B cell (primary cell): ENCODE results near the gene MYO1B. TPM values are rescaled to one million over a fixed set of nuclear protein-coding genes. Genes with fewer than 3 reads are reported as not detected.
"Not testable (repeated sequence)": the region's sequence is repeated elsewhere in the genome, so short reads cannot be mapped to it uniquely, and the experiment has no call there.

ENCODE experiments used
- ATAC-seq: fragments of 200-7000 bp; cut with Tn5 transposase; one replicate; pipeline ENCODE4 v1.10.0; 2021; ENCODE audit warnings: low read depth, mild to moderate bottlenecking, moderate number of reproducible peaks, moderate library complexity
- CTCF ChIA-PET: fragments of 350-600 bp; sonication (Branson Sonifier 250); formaldehyde crosslinking; loops from one replicate; lab custom pipeline; 2021; ENCODE audit warnings: antibody characterized with exemption, inconsistent platforms; lab: Charles Lee
- POLR2A ChIA-PET: fragments of 350-600 bp; sonication (Branson Sonifier 250); formaldehyde crosslinking; loops from one replicate; lab custom pipeline; 2021; ENCODE audit warnings: antibody characterized with exemption; lab: Charles Lee
- DNase-seq: peaks from one replicate; pipeline ENCODE4 v3.0.0; 2013
- H2AFZ ChIP-seq: 2 replicates; pipeline ENCODE4 v1.6.1; 2012; ENCODE audit warnings: mild to moderate bottlenecking, low read depth, low read length; ENCODE audit not compliant: insufficient read depth, poor library complexity, severe bottlenecking
- H3K27ac ChIP-seq, 2 donors: 1 replicate in 1 of 2; 2 replicates in 1 of 2; pipeline ENCODE4 v1.5.1; 2012 to 2013; ENCODE audit warnings: low read length in 2 of 2, mild to moderate bottlenecking in 2 of 2, moderate library complexity in 1 of 2
- H3K27me3 ChIP-seq, 4 experiments: fragments of 200-600 bp in 1 of 4; sonication (generic) in 1 of 4; replicated peaks in 1 of 4; 1 replicate in 2 of 4; 2 replicates in 2 of 4; pipeline versions ENCODE4 v1.6.1 to v1.7.0; 2013 to 2016; ENCODE audit warnings: low read length in 3 of 4, mild to moderate bottlenecking in 2 of 4, mixed read lengths in 1 of 4, moderate library complexity in 1 of 4; ENCODE audit not compliant: insufficient read depth in 4 of 4, control insufficient read depth in 3 of 4; ENCODE audit errors: control extremely low read depth in 1 of 4
- H3K36me3 ChIP-seq, 2 experiments: replicated peaks in 1 of 2; 1 replicate in 1 of 2; 2 replicates in 1 of 2; pipeline versions ENCODE4 v1.6.1 to v1.7.1; 2013; ENCODE audit warnings: low read length in 1 of 2; ENCODE audit not compliant: insufficient read depth in 2 of 2, control insufficient read depth in 1 of 2; ENCODE audit errors: control extremely low read depth in 1 of 2, extremely low read depth in 1 of 2
- H3K4me1 ChIP-seq, 2 donors: fragments of 200-600 bp in 1 of 2; sonication (generic) in 1 of 2; 1 replicate in 1 of 2; 2 replicates in 1 of 2; pipeline versions ENCODE4 v1.5.1 to v1.6.1; 2013 to 2017; ENCODE audit warnings: low read length in 2 of 2; ENCODE audit not compliant: control insufficient read depth in 2 of 2, insufficient read depth in 2 of 2
- H3K4me2 ChIP-seq: replicated peaks from 2 replicates; pipeline ENCODE3; 2012; ENCODE audit warnings: mild to moderate bottlenecking, low read depth, low read length; ENCODE audit not compliant: poor library complexity, severe bottlenecking
- H3K4me3 ChIP-seq, 5 experiments: fragments of 200-600 bp in 1 of 5; sonication (generic) in 1 of 5; 1 replicate in 3 of 5; 2 replicates in 2 of 5; pipeline versions ENCODE4 v1.5.1 to v1.7.0; 2011 to 2016; ENCODE audit warnings: low read length in 4 of 5, mild to moderate bottlenecking in 4 of 5, low read depth in 2 of 5, control low read depth in 1 of 5, moderate library complexity in 1 of 5; ENCODE audit not compliant: insufficient read depth in 1 of 5; ENCODE audit errors: control extremely low read depth in 1 of 5, extremely low read depth in 1 of 5
- H3K79me2 ChIP-seq: fragments of 200-600 bp; sonication (generic); one replicate; pipeline ENCODE4 v1.6.0; 2016; ENCODE audit warnings: low read length; ENCODE audit not compliant: control insufficient read depth, insufficient read depth
- H3K9ac ChIP-seq: fragments of 200-600 bp; sonication (generic); 2 replicates; pipeline ENCODE4 v1.6.1; 2017; ENCODE audit warnings: mild to moderate bottlenecking, low read length, moderate library complexity
- H3K9me3 ChIP-seq, 3 donors: one replicate each; pipeline versions ENCODE4 v1.6.1 to v1.7.1; 2013; ENCODE audit warnings: low read length in 2 of 3; ENCODE audit not compliant: control insufficient read depth in 2 of 3, insufficient read depth in 1 of 3; ENCODE audit errors: control extremely low read depth in 1 of 3
- H4K20me1 ChIP-seq: 2 replicates; pipeline ENCODE4 v1.6.0; 2012; ENCODE audit warnings: mild to moderate bottlenecking, low read length; ENCODE audit not compliant: insufficient read depth, control insufficient read depth, poor library complexity, severe bottlenecking
- H3K27ac Mint-ChIP-seq: one replicate; pipeline ENCODE4 v1.8.0; 2021; ENCODE audit warnings: mixed read lengths
- H3K27me3 Mint-ChIP-seq: one replicate; pipeline ENCODE4 v1.8.0; 2021; ENCODE audit warnings: mixed read lengths
- H3K4me1 Mint-ChIP-seq: one replicate; pipeline ENCODE4 v1.8.0; 2021; ENCODE audit warnings: mixed read lengths
- H3K4me3 Mint-ChIP-seq: one replicate; pipeline ENCODE4 v1.8.0; 2021; ENCODE audit warnings: mixed read lengths
- H3K9me3 Mint-ChIP-seq: one replicate; pipeline ENCODE4 v1.8.0; 2022; ENCODE audit warnings: mixed read lengths; ENCODE audit not compliant: insufficient read depth
- CTCF ChIP-seq: fragments of 200-600 bp; IDR thresholded peaks from one replicate; pipeline ENCODE4 v1.8.0; 2022; ENCODE audit warnings: antibody characterized with exemption, mild to moderate bottlenecking
- EZH2 ChIP-seq: IDR thresholded peaks from 2 replicates; pipeline ENCODE4 v1.6.1; 2012; ENCODE audit warnings: borderline replicate concordance, low read depth, mild to moderate bottlenecking, moderate library complexity, low read length; ENCODE audit not compliant: insufficient read depth, poor library complexity, severe bottlenecking
- WGBS: methylation state at CpG from one replicate; pipeline ENCODE4 v1.1.5; 2013; ENCODE audit warnings: missing lambda C conversion rate; ENCODE audit not compliant: insufficient coverage; 5-methylcytosine and 5-hydroxymethylcytosine counted together
- intact Hi-C: fragments of 100-400 bp; cut with micrococcal nuclease; formaldehyde crosslinking; loops from one replicate; pipeline ENCODE4 v1.10.0; 2022
- polyA plus RNA-seq: library from polyadenylated mRNA; depleted of rRNA; stranded (reverse); fragments of >200 nt; gene quantifications from 2 replicates; pipeline ENCODE4 v1.2.3, GENCODE V29; 2012
- total RNA-seq, 2 donors: library from RNA; stranded (reverse); fragments of 120-200 nt in 1 of 2; gene quantifications; 1 replicate in 1 of 2; 2 replicates in 1 of 2; pipeline versions ENCODE4 v1.2.3 to v1.2.4, GENCODE V29; 2013 to 2022

The MYO1B gene
- total and polyA plus RNA-seq, 2 donors (not counting 1 experiment from before 2014, with no cell fraction given): 0.67 to 4.4 TPM

GRCh38 chr2:191452065-191452464, 206.9 kb downstream of the MYO1B start:
- ChIA-PET CTCF (no interaction called here), POLR2A (no interaction called here)
- Histone ChIP-seq H3K4me1 (no peaks in the 10 kb centered on the region), H3K36me3 (no peaks in the 10 kb centered on the region), H4K20me1 (no peaks in the 10 kb centered on the region), H3K9me3 (peaks cover 0 to 4% (median 0%) of the 10 kb centered on the region in 3 donors), H3K4me3 (no peak overlapping the region), H2AFZ (no peak overlapping the region), H3K27ac (no peak overlapping the region), H3K9ac (no peak overlapping the region), H3K79me2 (no peaks in the 10 kb centered on the region), H3K27me3 (no peaks in the 10 kb centered on the region), H3K4me2 (no peak overlapping the region)
- Mint-ChIP-seq H3K27me3 (peaks cover 9% of the 10 kb centered on the region), H3K9me3 (no peaks in the 10 kb centered on the region), H3K27ac (no peak overlapping the region), H3K4me3 (no peak overlapping the region), H3K4me1 (no peaks in the 10 kb centered on the region)
- no peak for TF ChIP-seq CTCF
- WGBS: 83% methylated on average over 2 of the region's 3 CpGs
- DNase-seq (no peak), ATAC-seq (no peak)
- intact Hi-C loops: no loop called here

DNA sequence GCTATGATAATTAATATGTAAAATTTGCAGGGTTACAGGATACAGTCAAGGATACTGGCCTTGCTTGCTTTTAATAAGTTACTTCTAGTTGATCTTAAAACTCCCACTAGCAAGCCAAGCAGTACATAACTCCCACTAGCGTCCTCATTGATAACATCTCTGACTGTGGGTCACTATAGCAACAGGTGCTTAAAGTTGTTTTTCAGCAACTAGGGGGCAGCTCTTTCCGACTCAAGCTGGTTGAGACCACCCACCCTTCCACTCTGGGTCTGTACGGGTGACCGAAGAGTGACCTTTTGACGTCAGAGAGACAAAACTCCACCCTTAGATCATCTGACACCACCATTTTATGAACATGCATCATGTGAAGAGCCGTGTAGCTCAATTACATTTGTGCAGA, 208.6 kb downstream of the MYO1B start:
- no peak overlapping the region for H3K27ac Mint-ChIP-seq
- no peak for DNase-seq
- intact Hi-C loops: no loop called here
- 83% methylated on average over 6 of the region's 6 CpGs for WGBS
- H3K36me3 ChIP-seq: no peaks in the 10 kb centered on the region
- H3K27ac ChIP-seq: no peak overlapping the region
- TF ChIP-seq EZH2 (no peak), CTCF (no peak)
- no peak overlapping the region for H3K4me2 ChIP-seq
- no peak overlapping the region for H3K4me3 ChIP-seq
- H3K4me1 ChIP-seq: no peaks in the 10 kb centered on the region
- no peaks in the 10 kb centered on the region for H4K20me1 ChIP-seq
- H3K4me1 Mint-ChIP-seq: no peaks in the 10 kb centered on the region
- POLR2A ChIA-PET: no interaction called here
- peaks cover 2% of the 10 kb centered on the region for H3K9me3 Mint-ChIP-seq
- no peak overlapping the region for H3K4me3 Mint-ChIP-seq
- ATAC-seq: no peak
- H2AFZ ChIP-seq: no peak overlapping the region
- CTCF ChIA-PET: no interaction called here
- H3K79me2 ChIP-seq: no peaks in the 10 kb centered on the region
- H3K9me3 ChIP-seq: no peaks in the 10 kb centered on the region
- peaks cover 5% of the 10 kb centered on the region for H3K27me3 Mint-ChIP-seq
- no peaks in the 10 kb centered on the region for H3K27me3 ChIP-seq
- H3K9ac ChIP-seq: no peak overlapping the region

DNA sequence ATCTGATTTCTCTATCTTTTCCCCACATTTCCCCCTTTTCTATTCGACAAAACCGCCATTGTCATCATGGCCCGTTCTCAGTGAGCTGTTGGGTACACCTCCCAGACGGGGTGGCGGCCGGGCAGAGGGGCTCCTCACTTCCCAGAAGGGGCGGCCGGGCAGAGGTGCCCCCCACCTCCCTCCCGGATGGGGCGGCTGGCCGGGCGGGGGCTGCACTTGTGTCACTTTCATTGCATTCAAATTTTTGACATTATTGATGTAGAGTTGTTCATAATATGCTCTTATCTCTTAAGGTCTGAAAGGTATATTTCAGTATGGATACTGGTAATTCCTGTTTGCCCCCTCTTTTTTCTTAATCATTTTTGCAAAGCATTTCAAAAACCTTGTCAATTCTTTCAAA, 211.3 kb downstream of the MYO1B start:
- H3K27me3 Mint-ChIP-seq: peaks cover 14% of the 10 kb centered on the region
- H3K79me2 ChIP-seq, H3K9me3 ChIP-seq, H3K27ac Mint-ChIP-seq, DNase-seq, H3K4me1 ChIP-seq, H3K4me3 ChIP-seq, H3K9me3 Mint-ChIP-seq, H3K4me3 Mint-ChIP-seq, ATAC-seq, H3K36me3 ChIP-seq, H2AFZ ChIP-seq, intact Hi-C loops, H4K20me1 ChIP-seq, H3K4me1 Mint-ChIP-seq, CTCF ChIA-PET, H3K4me2 ChIP-seq, POLR2A ChIA-PET, H3K27ac ChIP-seq, H3K27me3 ChIP-seq, H3K9ac ChIP-seq: not testable (repeated sequence)
- WGBS: no CpG with 5 or more reads among the region's 12 CpGs
